Muscle of leg (tissue), 11 donors: ENCODE results near the gene ARAP1. TPM values are rescaled to one million over a fixed set of nuclear protein-coding genes. Genes with fewer than 3 reads are reported as not detected.
A peak's percentile ranks its signal among the peaks of the same experiment; 100 is the strongest.

Source experiments
- DNase-seq: peaks from one replicate; pipeline ENCODE4 v3.0.0; 2013
- H3K27ac ChIP-seq: one replicate; pipeline ENCODE4 v1.5.1; 2013; ENCODE audit warnings: mild to moderate bottlenecking, low read length, control low read depth
- H3K27me3 ChIP-seq: one replicate; pipeline ENCODE4 v1.6.1; 2013; ENCODE audit warnings: low read length; ENCODE audit not compliant: control insufficient read depth, insufficient read depth
- H3K36me3 ChIP-seq: one replicate; pipeline ENCODE4 v1.6.1; 2013; ENCODE audit warnings: low read length; ENCODE audit not compliant: control insufficient read depth, insufficient read depth
- H3K4me1 ChIP-seq: one replicate; pipeline ENCODE4 v1.6.1; 2013; ENCODE audit warnings: low read length; ENCODE audit not compliant: control insufficient read depth, insufficient read depth
- H3K4me3 ChIP-seq: one replicate; pipeline ENCODE4 v1.5.1; 2013; ENCODE audit warnings: low read length, control low read depth
- H3K9me3 ChIP-seq: replicated peaks from 2 replicates; pipeline ENCODE4 v1.6.1; 2013; ENCODE audit warnings: low read depth, low read length; ENCODE audit not compliant: control insufficient read depth
- WGBS: methylation state at CpG from one replicate; pipeline ENCODE4 v1.1.5; 2013; ENCODE audit warnings: missing lambda C conversion rate; ENCODE audit not compliant: insufficient coverage; 5-methylcytosine and 5-hydroxymethylcytosine counted together
- polyA plus RNA-seq, 8 donors: library from polyadenylated mRNA; unstranded; fragments of 120-200 nt; gene quantifications; one replicate each; pipeline versions ENCODE4 v1.2.1 to v1.2.3, GENCODE V29; 2013; ENCODE audit warnings: inconsistent platforms in 1 of 8, low replicate concordance in 1 of 8; ENCODE audit not compliant: insufficient read length in 8 of 8, insufficient read depth in 1 of 8
- total RNA-seq: library from RNA; stranded (reverse); fragments of 120-200 nt; gene quantifications from one replicate; pipeline ENCODE4 v1.2.4, GENCODE V29; 2013

The ARAP1 gene
- total and polyA plus RNA-seq, 9 donors: 56.1 to 75.1 (median 62.8) TPM

DNA sequence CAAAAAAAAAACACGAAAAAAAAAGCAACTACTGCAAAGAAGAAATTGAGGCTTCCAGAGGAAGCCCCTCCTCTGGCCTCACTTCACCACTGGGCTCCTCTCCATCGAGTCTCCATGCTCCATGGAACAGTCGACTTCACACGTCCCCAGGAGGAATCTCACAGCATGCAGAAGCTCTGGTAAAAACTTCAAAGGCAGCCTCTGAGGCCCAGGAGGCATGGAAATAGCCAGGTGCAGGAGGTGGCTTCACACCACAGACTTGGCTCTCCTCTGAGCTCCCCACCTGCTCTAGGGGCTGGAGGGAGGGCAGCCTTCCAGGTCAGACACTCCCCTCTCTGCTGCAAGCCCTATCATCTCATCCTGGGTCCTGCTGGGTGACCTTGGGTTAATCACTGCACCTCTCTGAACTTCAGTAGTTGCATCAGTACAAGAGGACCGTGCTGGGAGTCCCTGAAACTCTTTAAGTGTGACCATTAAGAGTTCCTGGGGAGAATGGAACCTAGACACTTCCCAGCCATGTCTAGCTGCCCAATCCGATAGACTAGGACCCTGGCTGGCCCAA lies 86.2 kb downstream of the ARAP1 start:
- no CpG with 5 or more reads among the region's 6 CpGs for WGBS

GRCh38 chr11:72662036-72662435 lies 90.2 kb downstream of the ARAP1 start:
- 65% methylated on average over 2 of the region's 5 CpGs for WGBS
- Histone ChIP-seq H3K27me3 (peaks cover 34% of the 10 kb centered on the region), H3K27ac (no peak overlapping the region), H3K9me3 (no peaks in the 10 kb centered on the region), H3K4me3 (no peak overlapping the region), H3K36me3 (no peaks in the 10 kb centered on the region), H3K4me1 (no peaks in the 10 kb centered on the region)
- no peak for DNase-seq

More for the DNA sequence above, 86.2 kb downstream of the ARAP1 start:
- no peaks in the 10 kb centered on the region for H3K4me1 ChIP-seq
- H3K27ac ChIP-seq: no peak overlapping the region
- peaks cover 52% of the 10 kb centered on the region for H3K27me3 ChIP-seq
- peak; percentile 23 for DNase-seq
- peaks cover 5% of the 10 kb centered on the region for H3K9me3 ChIP-seq
- no peak overlapping the region for H3K4me3 ChIP-seq
- no peaks in the 10 kb centered on the region for H3K36me3 ChIP-seq

GRCh38 chr11:72661486-72661885 lies 90.7 kb downstream of the ARAP1 start:
- Histone ChIP-seq H3K4me3 (no peak overlapping the region), H3K27ac (no peak overlapping the region), H3K27me3 (peaks cover 34% of the 10 kb centered on the region), H3K36me3 (no peaks in the 10 kb centered on the region), H3K9me3 (no peaks in the 10 kb centered on the region), H3K4me1 (no peaks in the 10 kb centered on the region)
- 65% methylated on average over 8 of the region's 9 CpGs for WGBS
- DNase-seq: no peak

GRCh38 chr11:72658989-72659640 lies 93.1 kb downstream of the ARAP1 start:
- no peak for DNase-seq
- H3K27me3 ChIP-seq: peaks cover 27% of the 10 kb centered on the region
- no peak overlapping the region for H3K27ac ChIP-seq
- no peaks in the 10 kb centered on the region for H3K36me3 ChIP-seq
- H3K4me1 ChIP-seq: no peaks in the 10 kb centered on the region
- no peak overlapping the region for H3K4me3 ChIP-seq
- no peaks in the 10 kb centered on the region for H3K9me3 ChIP-seq
- 64% methylated on average over 7 of the region's 9 CpGs for WGBS

- Histone ChIP-seq H3K27ac (no peak overlapping the region), H3K9me3 (no peaks in the 10 kb centered on the region), H3K36me3 (no peaks in the 10 kb centered on the region), H3K4me1 (peaks cover 5% of the 10 kb centered on the region), H3K4me3 (no peak overlapping the region), H3K27me3 (peaks cover 18% of the 10 kb centered on the region)
- WGBS: no CpG with 5 or more reads among the region's 6 CpGs
- no peak for DNase-seq
These were observed 94.7 kb downstream of the ARAP1 start for GRCh38 chr11:72657411-72658100.

DNA sequence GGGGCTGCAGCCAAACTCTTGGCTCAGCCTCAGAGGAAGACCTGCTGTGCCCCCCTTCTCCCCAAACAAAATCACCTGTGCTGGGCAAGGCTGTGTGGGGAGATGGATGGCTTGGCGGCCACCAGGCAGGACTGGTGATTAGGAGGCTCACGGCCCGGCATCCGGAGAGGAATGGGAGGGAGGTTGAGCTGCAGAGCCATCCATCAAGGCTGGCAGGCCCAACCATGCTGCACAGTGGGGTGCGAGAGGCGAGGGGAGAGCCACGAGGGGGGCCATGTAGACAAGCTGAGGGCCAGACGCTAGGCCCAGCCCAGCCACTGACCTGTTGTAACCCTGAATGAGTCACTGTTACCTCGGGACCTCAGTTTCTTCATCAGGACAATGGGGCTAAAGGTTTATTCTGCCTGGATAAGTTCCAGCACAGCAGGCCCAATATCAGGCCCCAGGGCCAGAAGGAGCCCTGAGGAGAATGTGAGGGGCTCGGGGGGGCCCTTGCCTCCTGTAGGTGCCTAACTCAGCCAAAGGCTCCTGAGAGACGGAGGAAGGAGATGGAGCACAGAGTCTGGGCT lies 96.2 kb downstream of the ARAP1 start:
- peaks cover 10% of the 10 kb centered on the region for H3K4me1 ChIP-seq
- H3K9me3 ChIP-seq: no peaks in the 10 kb centered on the region
- no peak overlapping the region for H3K27ac ChIP-seq
- H3K36me3 ChIP-seq: no peaks in the 10 kb centered on the region
- 54% methylated on average over 10 of the region's 11 CpGs for WGBS
- H3K27me3 ChIP-seq: peaks cover 11% of the 10 kb centered on the region
- DNase-seq: no peak
- no peak overlapping the region for H3K4me3 ChIP-seq

- Histone ChIP-seq H3K4me1 (peaks cover 17% of the 10 kb centered on the region), H3K27ac (no peak overlapping the region), H3K27me3 (peaks cover 9% of the 10 kb centered on the region), H3K9me3 (no peaks in the 10 kb centered on the region), H3K4me3 (no peak overlapping the region), H3K36me3 (no peaks in the 10 kb centered on the region)
- WGBS: 73% methylated on average over 5 of the region's 8 CpGs
- no peak for DNase-seq
These were observed 97.2 kb downstream of the ARAP1 start for GRCh38 chr11:72655014-72655413.

DNA sequence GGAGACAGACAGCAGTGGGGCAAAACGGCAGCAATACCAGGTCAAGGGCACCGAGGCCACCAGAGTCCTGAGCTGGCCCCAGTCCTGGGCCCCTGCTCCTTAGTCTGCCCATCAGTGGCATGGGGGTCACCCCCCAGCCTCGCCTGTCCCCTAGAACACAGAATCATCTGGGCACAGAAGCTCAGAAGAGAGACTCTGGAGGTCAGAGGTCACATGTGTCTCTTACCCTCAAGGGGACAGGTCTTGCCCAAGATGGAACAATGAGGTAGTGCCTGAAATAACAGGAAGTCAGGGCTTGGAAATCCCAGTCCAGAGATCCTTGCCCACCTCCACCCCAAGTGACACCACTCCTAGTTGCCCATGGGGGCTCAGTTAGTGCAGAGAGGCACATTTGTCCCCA lies 98.6 kb downstream of the ARAP1 start:
- Histone ChIP-seq H3K4me1 (peaks cover 17% of the 10 kb centered on the region), H3K9me3 (no peaks in the 10 kb centered on the region), H3K4me3 (no peak overlapping the region), H3K36me3 (no peaks in the 10 kb centered on the region), H3K27ac (no peak overlapping the region), H3K27me3 (peaks cover 5% of the 10 kb centered on the region)
- no peak for DNase-seq
- 57% methylated on average over 2 of the region's 3 CpGs for WGBS

DNA sequence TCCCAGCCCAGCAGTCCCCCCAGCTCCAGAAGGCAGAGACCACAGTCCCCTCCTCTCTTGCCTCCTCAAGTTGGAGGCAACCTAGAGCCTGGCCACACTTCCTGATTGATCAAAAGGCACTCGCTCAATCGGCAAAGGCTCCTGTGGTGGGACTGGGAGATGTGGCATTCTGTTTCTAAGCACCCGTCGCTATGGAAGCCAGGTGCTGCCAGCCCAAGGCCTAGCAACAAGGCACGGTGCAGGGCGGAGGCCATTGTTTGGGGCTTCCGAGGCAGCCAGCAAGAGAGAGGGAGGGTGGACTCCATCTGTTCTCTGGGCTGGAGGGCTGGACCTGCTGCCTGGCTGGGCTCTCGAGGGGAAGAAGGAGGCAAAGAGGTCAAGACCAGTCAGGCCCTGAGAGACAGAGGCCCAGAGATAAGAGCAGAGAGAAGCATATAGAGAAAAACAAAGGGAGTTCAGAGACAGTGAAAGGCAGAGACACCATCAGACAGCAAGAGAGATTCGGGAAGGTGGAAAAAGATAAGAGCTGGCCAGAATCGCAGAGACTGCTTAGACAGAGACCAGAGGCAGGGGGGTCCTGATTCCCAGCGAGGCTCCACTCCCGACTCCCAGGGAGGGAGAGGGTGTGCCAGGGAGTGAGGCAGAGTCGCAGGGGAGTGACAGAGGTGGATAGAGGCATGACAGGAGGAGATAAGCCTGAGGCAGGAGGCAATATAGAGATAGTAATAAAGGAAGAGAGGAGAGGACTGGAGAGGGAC lies 99.2 kb downstream of the ARAP1 start:
- no peak for DNase-seq
- Histone ChIP-seq H3K36me3 (no peaks in the 10 kb centered on the region), H3K27ac (no peak overlapping the region), H3K9me3 (no peaks in the 10 kb centered on the region), H3K27me3 (peaks cover 5% of the 10 kb centered on the region), H3K4me1 (peaks cover 17% of the 10 kb centered on the region), H3K4me3 (no peak overlapping the region)
- WGBS: 30% methylated on average over 13 of the region's 13 CpGs

GRCh38 chr11:72652133-72652532 lies 100.1 kb downstream of the ARAP1 start:
- H3K27me3 ChIP-seq: peaks cover 2% of the 10 kb centered on the region
- no peak for DNase-seq
- H3K4me1 ChIP-seq: peaks cover 17% of the 10 kb centered on the region
- no peaks in the 10 kb centered on the region for H3K36me3 ChIP-seq
- no peak overlapping the region for H3K27ac ChIP-seq
- no peaks in the 10 kb centered on the region for H3K9me3 ChIP-seq
- H3K4me3 ChIP-seq: no peak overlapping the region
